Sigmoid colon (tissue), 7 donors: ENCODE data around the gene ALG8. TPM values are rescaled to one million over a fixed set of nuclear protein-coding genes. Genes with fewer than 3 reads are reported as not detected.
"Not testable (repeated sequence)": the region's sequence is repeated elsewhere in the genome, so short reads cannot be mapped to it uniquely, and the experiment has no call there.

ENCODE experiments used
- DNase-seq: peaks from one replicate; pipeline ENCODE4 v3.0.0-alpha.2; 2019
- H3K27ac ChIP-seq, 4 donors: fragments of 200-600 bp; sonication (generic); one replicate each; pipeline ENCODE4 v1.5.1; 2016 to 2019; ENCODE audit warnings: mild to moderate bottlenecking in 1 of 4
- H3K27me3 ChIP-seq, 3 donors: fragments of 200-600 bp; sonication (generic); one replicate each; pipeline ENCODE4 v1.5.1; 2019; ENCODE audit warnings: mild to moderate bottlenecking in 1 of 3
- H3K36me3 ChIP-seq, 4 donors: fragments of 200-600 bp; sonication (generic); one replicate each; pipeline ENCODE4 v1.5.1; 2016 to 2019
- H3K4me1 ChIP-seq, 4 donors: fragments of 200-600 bp; sonication (generic); one replicate each; pipeline ENCODE4 v1.5.1; 2017 to 2019
- H3K4me3 ChIP-seq, 4 donors: fragments of 200-600 bp; sonication (generic); one replicate each; pipeline ENCODE4 v1.5.1; 2017 to 2019; ENCODE audit warnings: mild to moderate bottlenecking in 2 of 4, moderate library complexity in 1 of 4
- H3K9me3 ChIP-seq, 4 donors: fragments of 200-600 bp in 3 of 4; sonication (generic) in 3 of 4; one replicate each; pipeline versions ENCODE4 v1.5.1 to v1.6.1; 2013 to 2019
- EP300 ChIP-seq, 4 donors: sonication (generic); formaldehyde crosslinking; IDR thresholded peaks; one replicate each; pipeline ENCODE4 v1.6.1; 2017; ENCODE audit warnings: antibody characterized with exemption in 4 of 4
- POLR2A ChIP-seq, 2 donors: fragments of 450-650 bp; IDR thresholded peaks; one replicate each; pipeline ENCODE4 v1.6.1; 2016; ENCODE audit warnings: antibody characterized with exemption in 2 of 2, mild to moderate bottlenecking in 2 of 2, moderate library complexity in 2 of 2
- POLR2AphosphoS5 ChIP-seq, 4 donors: sonication (generic); formaldehyde crosslinking; IDR thresholded peaks; one replicate each; pipeline ENCODE4 v1.6.1; 2017; ENCODE audit warnings: antibody characterized with exemption in 4 of 4
- whole genome bisulfite sequencing, 2 donors: extraction: QIAGEN DNeasy Blood & Tissue Kit; methylation state at CpG; one replicate each; pipeline ENCODE4 v1.1.7; 2013; 5-methylcytosine and 5-hydroxymethylcytosine counted together
- intact Hi-C: fragments of 100-400 bp; cut with DNase I; formaldehyde crosslinking; loops from one replicate; pipeline ENCODE4 v1.15.1; 2023
- polyA plus RNA-seq, 3 donors: library from polyadenylated mRNA; stranded (reverse); fragments of 200-250 nt; gene quantifications; one replicate each; pipeline ENCODE4 v1.2.3, GENCODE V29; 2013
- total RNA-seq, 4 donors: library from RNA; depleted of rRNA; stranded (reverse); fragments of >200 nt; gene quantifications; one replicate each; pipeline ENCODE4 v1.1.0, GENCODE V29; 2016
- TF ChIP-seq, protein P1 (sequence below), 4 experiments: fragments of 450-650 bp in 3 of 4; fragments of 200-600 bp in 1 of 4; IDR thresholded peaks; one replicate each; pipeline ENCODE4 v1.5.1; 2016 to 2019; ENCODE audit warnings: antibody characterized with exemption in 4 of 4, mild to moderate bottlenecking in 3 of 4, moderate library complexity in 2 of 4
- donor health status: healthy with polysubstance abuse.
- donor health status: Bipolar disorder and iron deficiency.
- donor health status: healthy.

Gene ALG8
- total and polyA plus RNA-seq, 7 donors, result 13.2 to 26.4 (median 22.4) TPM

- H3K36me3 ChIP-seq, result peaks cover 0 to 5% (median under 1%) of the 10 kb centered on the region in 4 donors
- no peak for DNase-seq
- WGBS, 2 donors, result 39 to 66% methylated on average over 2 of the region's 2 CpGs
- TF ChIP-seq, protein P1, sequence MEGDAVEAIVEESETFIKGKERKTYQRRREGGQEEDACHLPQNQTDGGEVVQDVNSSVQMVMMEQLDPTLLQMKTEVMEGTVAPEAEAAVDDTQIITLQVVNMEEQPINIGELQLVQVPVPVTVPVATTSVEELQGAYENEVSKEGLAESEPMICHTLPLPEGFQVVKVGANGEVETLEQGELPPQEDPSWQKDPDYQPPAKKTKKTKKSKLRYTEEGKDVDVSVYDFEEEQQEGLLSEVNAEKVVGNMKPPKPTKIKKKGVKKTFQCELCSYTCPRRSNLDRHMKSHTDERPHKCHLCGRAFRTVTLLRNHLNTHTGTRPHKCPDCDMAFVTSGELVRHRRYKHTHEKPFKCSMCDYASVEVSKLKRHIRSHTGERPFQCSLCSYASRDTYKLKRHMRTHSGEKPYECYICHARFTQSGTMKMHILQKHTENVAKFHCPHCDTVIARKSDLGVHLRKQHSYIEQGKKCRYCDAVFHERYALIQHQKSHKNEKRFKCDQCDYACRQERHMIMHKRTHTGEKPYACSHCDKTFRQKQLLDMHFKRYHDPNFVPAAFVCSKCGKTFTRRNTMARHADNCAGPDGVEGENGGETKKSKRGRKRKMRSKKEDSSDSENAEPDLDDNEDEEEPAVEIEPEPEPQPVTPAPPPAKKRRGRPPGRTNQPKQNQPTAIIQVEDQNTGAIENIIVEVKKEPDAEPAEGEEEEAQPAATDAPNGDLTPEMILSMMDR (IDR thresholded peaks at IDR 0.05), result no peak
- TF ChIP-seq EP300 (IDR thresholded peaks at IDR 0.05) (no peak), POLR2AphosphoS5 (IDR thresholded peaks at IDR 0.05) (no peak), POLR2A (IDR thresholded peaks at IDR 0.05) (no peak)
- no peaks in the 10 kb centered on the region for H3K9me3 ChIP-seq
- H3K4me3 ChIP-seq, result no peak overlapping the region
- no peaks in the 10 kb centered on the region for H3K27me3 ChIP-seq
- H3K4me1 ChIP-seq, result peaks cover 0 to 8% (median 5%) of the 10 kb centered on the region in 4 donors
- no peak overlapping the region for H3K27ac ChIP-seq
- intact Hi-C loops, result no loop called here
Measured at GRCh38 chr11:78062671-78063070, 76.8 kb downstream of the ALG8 start.

- TF ChIP-seq, protein P1 (IDR thresholded peaks at IDR 0.05), result no peak
- TF ChIP-seq POLR2AphosphoS5 (IDR thresholded peaks at IDR 0.05) (no peak), POLR2A (IDR thresholded peaks at IDR 0.05) (no peak), EP300 (IDR thresholded peaks at IDR 0.05) (no peak)
- Histone ChIP-seq H3K9me3 (no peaks in the 10 kb centered on the region), H3K4me1 (peaks cover 0 to 8% (median 5%) of the 10 kb centered on the region in 4 donors), H3K27me3 (no peaks in the 10 kb centered on the region), H3K36me3 (no peaks in the 10 kb centered on the region), H3K4me3 (no peak overlapping the region), H3K27ac (no peak overlapping the region)
- no peak for DNase-seq
- WGBS, 2 donors, result 78 to 79% methylated on average over 4 of the region's 4 CpGs
- intact Hi-C loops, result no loop called here
Measured at GRCh38 chr11:78061921-78062311, 77.5 kb downstream of the ALG8 start.

DNA sequence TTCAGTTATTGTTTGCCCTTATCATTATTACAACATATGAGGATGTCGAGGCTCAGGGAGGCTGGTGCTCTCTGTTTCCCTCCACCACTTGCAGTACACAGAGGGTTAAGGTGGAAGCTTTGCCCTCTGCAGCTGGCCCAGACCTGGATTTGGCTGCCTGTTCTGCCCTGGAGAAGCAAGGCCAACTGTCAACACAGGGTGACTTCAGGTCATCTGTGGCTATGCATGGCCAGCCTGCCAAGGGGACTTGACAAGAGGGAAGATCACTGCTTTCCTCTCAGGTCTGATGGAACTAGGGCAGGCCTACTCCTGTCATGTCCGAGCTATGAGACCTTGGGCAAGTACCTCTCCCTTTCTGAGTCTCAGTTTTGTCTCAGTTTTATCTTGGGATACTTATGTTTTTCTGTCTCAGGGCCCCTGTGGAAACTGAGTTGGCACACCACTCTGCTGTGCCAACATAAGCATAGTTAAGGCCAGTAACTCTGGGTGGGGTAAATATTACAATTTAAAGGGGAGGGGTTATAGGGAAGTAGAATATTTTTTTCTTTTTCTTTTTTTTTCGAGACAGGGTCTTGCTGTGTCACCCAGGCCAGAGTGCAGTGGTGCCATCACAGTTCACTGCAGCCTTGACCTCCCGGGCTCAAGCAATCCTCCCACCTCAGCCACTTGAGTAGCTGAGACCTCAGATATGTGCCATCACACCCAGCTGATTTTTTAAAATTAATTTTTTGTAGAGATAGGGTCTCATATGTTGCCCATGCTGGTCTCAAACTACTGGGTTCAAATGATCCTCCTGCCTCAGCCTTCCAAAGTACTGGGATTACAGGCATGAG lies 78.1 kb downstream of the ALG8 start:
- WGBS, 2 donors, result 82 to 86% methylated on average over 4 of the region's 4 CpGs
- TF ChIP-seq POLR2AphosphoS5 (IDR thresholded peaks at IDR 0.05), result no peak
- no peak for TF ChIP-seq EP300 (IDR thresholded peaks at IDR 0.05)
- TF ChIP-seq, protein P1 (IDR thresholded peaks at IDR 0.05), result no peak
- TF ChIP-seq POLR2A (IDR thresholded peaks at IDR 0.05), result no peak
- Histone ChIP-seq H3K27me3 (no peaks in the 10 kb centered on the region), H3K4me1 (peaks cover 0 to 8% (median 5%) of the 10 kb centered on the region in 4 donors), H3K27ac (no peak overlapping the region), H3K4me3 (no peak overlapping the region), H3K9me3 (no peaks in the 10 kb centered on the region), H3K36me3 (no peaks in the 10 kb centered on the region)
- intact Hi-C loops, result no loop called here
- no peak for DNase-seq

DNA sequence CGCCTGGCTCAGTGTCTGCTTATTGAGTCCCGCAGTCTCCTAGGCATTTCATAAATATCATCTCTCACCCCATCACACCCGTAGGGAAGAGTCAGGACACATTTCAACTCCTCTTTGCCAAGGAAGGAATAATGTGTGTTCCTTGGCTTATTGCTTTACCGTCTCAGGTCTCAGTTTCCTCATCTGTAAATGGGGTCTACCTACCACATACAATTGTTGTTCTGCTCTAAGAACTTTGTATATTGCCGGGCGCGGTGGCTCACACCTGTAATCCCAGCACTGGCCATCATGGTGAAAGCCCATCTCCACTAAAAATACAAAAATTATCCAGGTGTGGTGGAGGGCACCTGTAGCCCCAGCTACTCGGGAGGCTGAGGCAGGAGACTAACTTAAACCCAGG lies 78.9 kb downstream of the ALG8 start:
- intact Hi-C loops, result no loop called here
- WGBS, 2 donors, result 95 to 98% methylated on average over 8 of the region's 8 CpGs
- H3K4me3 ChIP-seq, result no peak overlapping the region
- H3K36me3 ChIP-seq, result no peaks in the 10 kb centered on the region
- no peaks in the 10 kb centered on the region for H3K27me3 ChIP-seq
- DNase-seq, result no peak
- H3K4me1 ChIP-seq, result peaks cover 0 to 8% (median 5%) of the 10 kb centered on the region in 4 donors
- TF ChIP-seq, protein P1 (IDR thresholded peaks at IDR 0.05), result no peak
- TF ChIP-seq EP300 (IDR thresholded peaks at IDR 0.05) (no peak), POLR2AphosphoS5 (IDR thresholded peaks at IDR 0.05) (no peak), POLR2A (IDR thresholded peaks at IDR 0.05) (no peak)
- no peak overlapping the region for H3K27ac ChIP-seq
- H3K9me3 ChIP-seq, result no peaks in the 10 kb centered on the region

- not testable (repeated sequence) for H3K27ac ChIP-seq
Measured at GRCh38 chr11:78059749-78060328, 79.6 kb downstream of the ALG8 start.

More at GRCh38 chr11:78059749-78060328, 79.6 kb downstream of the ALG8 start:
- H3K4me3 ChIP-seq, intact Hi-C loops, H3K36me3 ChIP-seq, DNase-seq, H3K9me3 ChIP-seq, H3K27me3 ChIP-seq, H3K4me1 ChIP-seq: not testable (repeated sequence)
- WGBS, 2 donors, result 97% methylated on average over 9 of the region's 9 CpGs
